Astrocyte (in vitro differentiated cells and primary cell): Measurements from ENCODE around the gene PNKD. TPM values are rescaled to one million over a fixed set of nuclear protein-coding genes. Genes with fewer than 3 reads are reported as not detected.

Experiments used
- DNase-seq: peaks from one replicate; pipeline ENCODE4 v3.0.0-alpha.2; 2010; ENCODE audit warnings: low read depth
- FAIRE-seq: peaks from 2 replicates; lab custom pipeline; 2011; peaks lifted over from hg19 to GRCh38; lab: Jason Lieb, UNC
- H2AFZ ChIP-seq: 2 replicates; pipeline ENCODE4 v1.6.0; 2012; ENCODE audit warnings: low read depth, low read length, inconsistent platforms
- H3K27ac ChIP-seq: 2 replicates; pipeline ENCODE4 v1.5.1; 2011; ENCODE audit warnings: low read depth, low read length, inconsistent platforms
- H3K27me3 ChIP-seq: 2 replicates; pipeline ENCODE4 v1.6.0; 2011; ENCODE audit warnings: low read length, inconsistent platforms; ENCODE audit not compliant: insufficient read depth
- H3K36me3 ChIP-seq: 2 replicates; pipeline ENCODE4 v1.5.1; 2011; ENCODE audit warnings: low read length, inconsistent platforms; ENCODE audit not compliant: insufficient read depth
- H3K4me1 ChIP-seq: 2 replicates; pipeline ENCODE4 v1.5.1; 2011; ENCODE audit warnings: low read length, inconsistent platforms; ENCODE audit not compliant: insufficient read depth
- H3K4me2 ChIP-seq: 2 replicates; pipeline ENCODE4 v1.6.0; 2012; ENCODE audit warnings: low read length, inconsistent platforms
- H3K4me3 ChIP-seq: 2 replicates; pipeline ENCODE4 v1.5.1; 2011; ENCODE audit warnings: low read depth, mild to moderate bottlenecking, low read length, inconsistent platforms; ENCODE audit not compliant: insufficient read depth
- H3K79me2 ChIP-seq: 2 replicates; pipeline ENCODE4 v1.6.0; 2012; ENCODE audit warnings: mild to moderate bottlenecking, low read length, inconsistent platforms; ENCODE audit not compliant: insufficient read depth
- H3K9ac ChIP-seq: 2 replicates; pipeline ENCODE4 v1.6.0; 2012; ENCODE audit warnings: mild to moderate bottlenecking, low read length, inconsistent platforms
- H3K9me3 ChIP-seq: 2 replicates; pipeline ENCODE4 v1.5.1; 2012; ENCODE audit warnings: low read depth, mild to moderate bottlenecking, low read length, inconsistent platforms; ENCODE audit not compliant: insufficient read depth
- H4K20me1 ChIP-seq: 2 replicates; pipeline ENCODE4 v1.6.0; 2012; ENCODE audit warnings: low read length, inconsistent platforms; ENCODE audit not compliant: insufficient read depth
- H3K27ac Mint-ChIP-seq: one replicate; pipeline ENCODE4 v1.8.0; 2021; ENCODE audit warnings: mild to moderate bottlenecking, mixed read lengths; ENCODE audit not compliant: unreplicated experiment
- H3K27me3 Mint-ChIP-seq: one replicate; pipeline ENCODE4 v1.8.0; 2021; ENCODE audit warnings: low read depth, mixed read lengths; ENCODE audit not compliant: unreplicated experiment
- H3K36me3 Mint-ChIP-seq: one replicate; pipeline ENCODE4 v1.8.0; 2021; ENCODE audit warnings: low read depth, mixed read lengths; ENCODE audit not compliant: unreplicated experiment
- H3K4me1 Mint-ChIP-seq: one replicate; pipeline ENCODE4 v1.8.0; 2021; ENCODE audit warnings: low read depth, mixed read lengths; ENCODE audit not compliant: unreplicated experiment
- H3K4me3 Mint-ChIP-seq: one replicate; pipeline ENCODE4 v1.8.0; 2021; ENCODE audit warnings: mild to moderate bottlenecking, moderate library complexity, mixed read lengths; ENCODE audit not compliant: unreplicated experiment
- H3K9me3 Mint-ChIP-seq: one replicate; pipeline ENCODE4 v1.8.0; 2021; ENCODE audit warnings: mild to moderate bottlenecking, mixed read lengths; ENCODE audit not compliant: unreplicated experiment
- CTCF ChIP-seq: IDR thresholded peaks from 2 replicates; pipeline ENCODE4 v1.5.1; 2011; ENCODE audit warnings: low read depth, mild to moderate bottlenecking, inconsistent platforms, low read length, moderate library complexity; ENCODE audit not compliant: insufficient read depth
- EZH2 ChIP-seq: IDR thresholded peaks from 2 replicates; pipeline ENCODE4 v1.6.1; 2012; ENCODE audit warnings: mild to moderate bottlenecking, low read length, inconsistent platforms; ENCODE audit not compliant: insufficient read depth
- total RNA-seq: library from RNA; stranded (reverse); gene quantifications from 2 replicates; pipeline ENCODE4 v1.2.1, GENCODE V29; 2021

PNKD gene
- total RNA-seq, 1 donor from 2014 or later, result 40.9 TPM

- Mint-ChIP-seq H3K9me3 (no peaks in the 10 kb centered on the region), H3K4me3 (no peak overlapping the region), H3K27me3 (peaks cover 8% of the 10 kb centered on the region), H3K4me1 (peaks cover 8% of the 10 kb centered on the region), H3K27ac (peak overlapping the region; percentile 43), H3K36me3 (peaks cover 3% of the 10 kb centered on the region)
- Histone ChIP-seq H3K4me3 (no peak overlapping the region), H3K27me3 (no peaks in the 10 kb centered on the region), H4K20me1 (no peaks in the 10 kb centered on the region), H3K4me1 (no peaks in the 10 kb centered on the region), H3K27ac (no peak overlapping the region), H3K9me3 (no peaks in the 10 kb centered on the region), H3K4me2 (no peak overlapping the region), H3K9ac (no peak overlapping the region), H2AFZ (peak overlapping the region; percentile 10), H3K36me3 (no peaks in the 10 kb centered on the region), H3K79me2 (no peaks in the 10 kb centered on the region)
- TF ChIP-seq EZH2 (no peak), CTCF (no peak)
- DNase-seq, result no peak
- FAIRE-seq, result no peak
These were observed 62.8 kb downstream of the PNKD start for GRCh38 chr2:218332920-218333645.

- H3K36me3 Mint-ChIP-seq, result peaks cover 4% of the 10 kb centered on the region
- no peaks in the 10 kb centered on the region for H3K4me1 ChIP-seq
- H3K27me3 Mint-ChIP-seq, result peaks cover 4% of the 10 kb centered on the region
- TF ChIP-seq CTCF, result no peak
- no peak for TF ChIP-seq EZH2
- no peak overlapping the region for H3K4me3 ChIP-seq
- no peak overlapping the region for H2AFZ ChIP-seq
- H3K9me3 Mint-ChIP-seq, result no peaks in the 10 kb centered on the region
- H3K4me1 Mint-ChIP-seq, result peaks cover 8% of the 10 kb centered on the region
- H3K36me3 ChIP-seq, result no peaks in the 10 kb centered on the region
- no peak for DNase-seq
- no peak overlapping the region for H3K4me3 Mint-ChIP-seq
- no peaks in the 10 kb centered on the region for H3K27me3 ChIP-seq
- FAIRE-seq, result no peak
- H3K79me2 ChIP-seq, result no peaks in the 10 kb centered on the region
- H3K9ac ChIP-seq, result no peak overlapping the region
- H3K27ac ChIP-seq, result no peak overlapping the region
- no peak overlapping the region for H3K4me2 ChIP-seq
- H3K9me3 ChIP-seq, result no peaks in the 10 kb centered on the region
- H3K27ac Mint-ChIP-seq, result no peak overlapping the region
- H4K20me1 ChIP-seq, result no peaks in the 10 kb centered on the region
These were observed 64.2 kb downstream of the PNKD start for GRCh38 chr2:218334531-218334930.

- DNase-seq, result no peak
- H4K20me1 ChIP-seq, result no peaks in the 10 kb centered on the region
- H3K4me1 Mint-ChIP-seq, result peaks cover 8% of the 10 kb centered on the region
- no peak for FAIRE-seq
- TF ChIP-seq CTCF (no peak), EZH2 (no peak)
- H3K4me1 ChIP-seq, result no peaks in the 10 kb centered on the region
- H3K4me2 ChIP-seq, result no peak overlapping the region
- H2AFZ ChIP-seq, result no peak overlapping the region
- no peaks in the 10 kb centered on the region for H3K27me3 ChIP-seq
- no peaks in the 10 kb centered on the region for H3K9me3 ChIP-seq
- no peak overlapping the region for H3K9ac ChIP-seq
- no peak overlapping the region for H3K27ac Mint-ChIP-seq
- H3K27me3 Mint-ChIP-seq, result peaks cover 2% of the 10 kb centered on the region
- H3K4me3 ChIP-seq, result no peak overlapping the region
- H3K36me3 ChIP-seq, result no peaks in the 10 kb centered on the region
- no peak overlapping the region for H3K27ac ChIP-seq
- peaks cover 11% of the 10 kb centered on the region for H3K36me3 Mint-ChIP-seq
- H3K4me3 Mint-ChIP-seq, result no peak overlapping the region
- no peaks in the 10 kb centered on the region for H3K79me2 ChIP-seq
- H3K9me3 Mint-ChIP-seq, result no peaks in the 10 kb centered on the region
These were observed 70.3 kb downstream of the PNKD start for GRCh38 chr2:218340656-218341055.
